ENCODE measurements around the gene CLEC17A.

Gene CLEC17A

GRCh38 chr19:14661372-14661924, 78.6 kb downstream of the CLEC17A start:
- peak; percentile 51 for DNase-seq (ENCODE audit: low read depth in 1 of 2, low spot score in 1 of 2)
- TF ChIP-seq GABPA (IDR thresholded peaks at IDR 0.05; ENCODE audit: low read depth) (no peak), REST (IDR thresholded peaks at IDR 0.05; ENCODE audit: insufficient replicate concordance, low read depth) (no peak), CTCF (IDR thresholded peaks at IDR 0.05; ENCODE audit: insufficient read depth, low read length) (no peak), SPI1 (IDR thresholded peaks at IDR 0.05; ENCODE audit: borderline replicate concordance, low read depth) (peak; percentile 56; the same call in 1 of the 2 replicates), POLR2AphosphoS5 (IDR thresholded peaks at IDR 0.05; ENCODE audit: low read depth) (no peak)
- Histone ChIP-seq H3K4me3 (replicated peaks; ENCODE audit: insufficient read depth, low read length) (no peak overlapping the region), H3K27me3 (ENCODE audit: insufficient read depth, poor library complexity, severe bottlenecking) (no peaks in the 10 kb centered on the region), H3K27ac (replicated peaks) (no peak overlapping the region)

Data from HL-60 (cell line).